Esophagus squamous epithelium (tissue), 4 donors: ENCODE data around the gene NTMT2.

Source experiments
- CTCF ChIP-seq, 6 experiments: fragments of 450-650 bp in 4 of 6; fragments of 200-600 bp in 2 of 6; sonication (generic) in 2 of 6; IDR thresholded peaks; one replicate each; pipeline ENCODE4 v1.5.1; 2016 to 2019; ENCODE audit warnings: antibody characterized with exemption in 6 of 6, mild to moderate bottlenecking in 4 of 6, moderate library complexity in 4 of 6
- POLR2A ChIP-seq, 4 donors: fragments of 450-650 bp; IDR thresholded peaks; one replicate each; pipeline ENCODE4 v1.6.1; 2017; ENCODE audit warnings: antibody characterized with exemption in 4 of 4, mild to moderate bottlenecking in 4 of 4, moderate library complexity in 3 of 4

DNA sequence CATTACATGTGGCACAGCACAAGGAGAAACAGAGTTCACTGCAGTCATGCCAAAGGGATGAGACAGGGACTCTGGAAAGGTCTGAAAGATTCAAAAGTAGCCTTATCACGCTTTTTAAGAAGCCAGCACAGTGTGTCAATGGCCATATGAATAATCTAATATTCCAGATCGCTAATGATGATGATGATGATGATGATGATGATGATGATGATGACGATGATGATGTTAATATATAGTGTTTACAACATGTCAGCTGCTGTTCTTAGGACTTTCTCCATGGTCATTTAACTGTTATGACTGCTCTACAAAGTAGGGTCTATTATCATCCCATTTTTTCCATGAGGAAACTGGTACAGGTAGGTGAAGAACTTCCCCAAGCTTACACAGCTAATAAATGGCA lies 64.4 kb downstream of the NTMT2 start:
- TF ChIP-seq CTCF (IDR thresholded peaks at IDR 0.05) (no peak), POLR2A (IDR thresholded peaks at IDR 0.05) (no peak)
